Measurements from ENCODE around the gene PAQR5. TPM values are rescaled to one million over a fixed set of nuclear protein-coding genes. Genes with fewer than 3 reads are reported as not detected.
"Not testable (repeated sequence)": the region's sequence is repeated elsewhere in the genome, so short reads cannot be mapped to it uniquely, and the experiment has no call there.

PAQR5 gene
- total RNA-seq, 1 experiment from 2014 or later, result 2.3 TPM

GRCh38 chr15:69422336-69422895 lies 123.7 kb downstream of the PAQR5 start:
- in situ Hi-C loops (cut with HindIII; ENCODE audit: low pct_unique_long_range_greater_than_20kb, low sequenced_read_pairs), result no loop called here
- peak; percentile 89 for DNase-seq (ENCODE audit: low read depth, low spot score)

- DNase-seq (ENCODE audit: low read depth, low spot score), result no peak
- in situ Hi-C loops (cut with HindIII; ENCODE audit: low pct_unique_long_range_greater_than_20kb, low sequenced_read_pairs), result no loop called here
Measured at GRCh38 chr15:69424001-69424400, 125.3 kb downstream of the PAQR5 start.

GRCh38 chr15:69424748-69425413 lies 126.2 kb downstream of the PAQR5 start:
- DNase-seq (ENCODE audit: low read depth, low spot score), result no peak
- in situ Hi-C loops (cut with HindIII; ENCODE audit: low pct_unique_long_range_greater_than_20kb, low sequenced_read_pairs), result no loop called here

- no peak for DNase-seq (ENCODE audit: low read depth, low spot score)
- in situ Hi-C loops (cut with HindIII; ENCODE audit: low pct_unique_long_range_greater_than_20kb, low sequenced_read_pairs), result no loop called here
Measured at GRCh38 chr15:69433831-69434230, 135.1 kb downstream of the PAQR5 start.

GRCh38 chr15:69434238-69434637 lies 135.5 kb downstream of the PAQR5 start:
- DNase-seq (ENCODE audit: low read depth, low spot score), result no peak
- in situ Hi-C loops (cut with HindIII; ENCODE audit: low pct_unique_long_range_greater_than_20kb, low sequenced_read_pairs), result no loop called here

GRCh38 chr15:69434679-69435078 lies 136.0 kb downstream of the PAQR5 start:
- in situ Hi-C loops (cut with HindIII; ENCODE audit: low pct_unique_long_range_greater_than_20kb, low sequenced_read_pairs), result no loop called here
- DNase-seq (ENCODE audit: low read depth, low spot score), result no peak

- no peak for DNase-seq (ENCODE audit: low read depth, low spot score)
- in situ Hi-C loops (cut with HindIII; ENCODE audit: low pct_unique_long_range_greater_than_20kb, low sequenced_read_pairs), result no loop called here
Measured at GRCh38 chr15:69435985-69436384, 137.3 kb downstream of the PAQR5 start.

GRCh38 chr15:69436951-69437350 lies 138.2 kb downstream of the PAQR5 start:
- in situ Hi-C loops (cut with HindIII; ENCODE audit: low pct_unique_long_range_greater_than_20kb, low sequenced_read_pairs), result no loop called here
- DNase-seq (ENCODE audit: low read depth, low spot score), result no peak

GRCh38 chr15:69439623-69440022 lies 140.9 kb downstream of the PAQR5 start:
- no peak for DNase-seq (ENCODE audit: low read depth, low spot score)
- in situ Hi-C loops (cut with HindIII; ENCODE audit: low pct_unique_long_range_greater_than_20kb, low sequenced_read_pairs), result no loop called here

- in situ Hi-C loops (cut with HindIII; ENCODE audit: low pct_unique_long_range_greater_than_20kb, low sequenced_read_pairs), result no loop called here
- DNase-seq (ENCODE audit: low read depth, low spot score), result no peak
Measured at GRCh38 chr15:69443032-69443611, 144.4 kb downstream of the PAQR5 start.

GRCh38 chr15:69444686-69445085 lies 146.0 kb downstream of the PAQR5 start:
- DNase-seq (ENCODE audit: low read depth, low spot score), result no peak
- in situ Hi-C loops (cut with HindIII; ENCODE audit: low pct_unique_long_range_greater_than_20kb, low sequenced_read_pairs), result no loop called here

GRCh38 chr15:69446953-69447352 lies 148.2 kb downstream of the PAQR5 start:
- no peak for DNase-seq (ENCODE audit: low read depth, low spot score)

GRCh38 chr15:69450221-69450620 lies 151.5 kb downstream of the PAQR5 start:
- DNase-seq (ENCODE audit: low read depth, low spot score); in situ Hi-C loops (cut with HindIII; ENCODE audit: low pct_unique_long_range_greater_than_20kb, low sequenced_read_pairs): not testable (repeated sequence)

More at GRCh38 chr15:69446953-69447352, 148.2 kb downstream of the PAQR5 start:
- in situ Hi-C loops (cut with HindIII; ENCODE audit: low pct_unique_long_range_greater_than_20kb, low sequenced_read_pairs), result no loop called here

- no peak for DNase-seq (ENCODE audit: low read depth, low spot score)
- in situ Hi-C loops (cut with HindIII; ENCODE audit: low pct_unique_long_range_greater_than_20kb, low sequenced_read_pairs), result no loop called here
Measured at GRCh38 chr15:69450968-69451695, 152.4 kb downstream of the PAQR5 start.

- in situ Hi-C loops (cut with HindIII; ENCODE audit: low pct_unique_long_range_greater_than_20kb, low sequenced_read_pairs), result no loop called here
- DNase-seq (ENCODE audit: low read depth, low spot score), result peak; percentile 28
Measured at GRCh38 chr15:69451951-69452691, 153.4 kb downstream of the PAQR5 start.

- in situ Hi-C loops (cut with HindIII; ENCODE audit: low pct_unique_long_range_greater_than_20kb, low sequenced_read_pairs), result no loop called here
- DNase-seq (ENCODE audit: low read depth, low spot score), result peak; percentile 95
Measured at GRCh38 chr15:69452692-69453521, 154.2 kb downstream of the PAQR5 start, which contains the start of gene RPLP1. TSS of gene RPLP1 (plus strand) at chr15:69452818. CDS start at chr15:69452949, 131 bp downstream.

- in situ Hi-C loops (cut with HindIII; ENCODE audit: low pct_unique_long_range_greater_than_20kb, low sequenced_read_pairs), result no loop called here
- no peak for DNase-seq (ENCODE audit: low read depth, low spot score)
Measured at GRCh38 chr15:69454953-69455352, 156.2 kb downstream of the PAQR5 start.
